ENCODE results near the gene CABP4.
"Not testable (repeated sequence)": the region's sequence is repeated elsewhere in the genome, so short reads cannot be mapped to it uniquely, and the experiment has no call there.

Gene CABP4

DNA sequence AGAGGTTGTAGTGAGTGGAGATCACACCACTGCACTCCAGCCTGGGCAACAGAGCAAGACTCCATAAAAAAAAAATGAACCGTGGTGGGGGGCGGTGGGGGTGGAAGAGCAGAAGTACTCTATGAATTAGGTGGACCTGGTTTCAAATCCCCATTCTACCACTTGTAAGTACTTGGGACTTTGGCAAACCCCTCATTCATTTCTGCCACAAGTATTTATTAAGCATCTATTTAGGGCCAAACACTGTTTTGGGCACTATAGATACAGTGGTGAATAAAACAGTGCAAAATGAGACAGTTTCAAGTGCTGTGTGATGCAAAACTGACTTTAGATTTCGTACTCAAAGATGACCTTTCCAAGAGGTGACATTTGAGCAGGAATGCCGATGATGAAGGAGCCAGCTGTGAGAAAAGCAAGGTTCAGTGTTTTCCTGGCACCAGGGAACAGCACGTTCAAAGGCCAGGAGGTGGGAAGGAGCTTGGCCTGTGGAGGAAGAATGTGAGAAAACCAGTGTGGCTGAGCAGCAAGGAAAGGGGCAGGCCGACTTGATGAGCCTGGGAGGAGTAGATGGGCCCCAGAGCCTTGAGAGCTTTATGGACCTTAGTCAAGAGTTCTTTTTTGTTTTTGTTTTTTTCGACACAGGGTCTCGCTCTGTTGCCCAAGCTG is 15.3 kb downstream of the CABP4 start:
- TF ChIP-seq ZFX (IDR thresholded peaks at IDR 0.05; ENCODE audit: borderline replicate concordance) (no peak), CTCF (IDR thresholded peaks at IDR 0.05) (no peak)
- no peak overlapping the region for H3K27ac ChIP-seq

GRCh38 chr11:67472882-67473281 is 17.7 kb downstream of the CABP4 start:
- TF ChIP-seq ZFX (IDR thresholded peaks at IDR 0.05; ENCODE audit: borderline replicate concordance) = no peak
- no peak for TF ChIP-seq CTCF (IDR thresholded peaks at IDR 0.05)
- no peak overlapping the region for H3K27ac ChIP-seq

GRCh38 chr11:67476692-67477091 is 21.5 kb downstream of the CABP4 start:
- not testable (repeated sequence) for H3K27ac ChIP-seq

- not testable (repeated sequence) for H3K27ac ChIP-seq
Observed at GRCh38 chr11:67477344-67478050, 22.3 kb downstream of the CABP4 start.

DNA sequence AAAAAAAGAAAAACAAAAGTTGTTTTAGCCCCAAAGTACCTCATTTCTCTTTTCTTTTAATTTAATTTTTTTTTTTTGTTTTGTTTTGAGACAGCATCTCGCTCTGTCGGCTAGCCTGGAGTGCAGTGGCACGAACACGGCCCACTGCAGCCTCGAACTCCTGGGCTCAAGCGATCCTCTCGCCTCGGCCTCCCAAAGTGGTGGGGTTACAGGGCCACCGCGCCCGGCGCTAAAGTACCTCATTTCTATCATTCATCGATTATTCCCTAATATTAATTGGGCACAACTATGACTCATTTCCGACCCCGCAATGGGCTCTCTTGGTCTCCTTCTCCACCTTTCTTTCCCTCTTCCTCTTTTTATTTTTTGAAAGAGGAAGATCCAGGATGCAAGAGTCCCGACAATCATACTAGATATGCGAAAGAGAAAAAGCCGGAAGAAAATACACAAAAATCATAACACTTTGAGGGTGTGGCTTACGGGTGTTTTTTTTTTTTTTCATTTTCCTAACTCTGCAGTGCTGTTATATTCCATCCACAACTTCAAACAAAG is 27.2 kb downstream of the CABP4 start:
- peak overlapping the region; percentile 71 for H3K27ac ChIP-seq
- no peak for TF ChIP-seq CTCF (IDR thresholded peaks at IDR 0.05)
- TF ChIP-seq ZFX (IDR thresholded peaks at IDR 0.05; ENCODE audit: borderline replicate concordance) = no peak

GRCh38 chr11:67482827-67483798 is 28.0 kb downstream of the CABP4 start, which contains the start of gene AIP:
TSS of gene AIP (plus strand) at chr11:67483026. CDS start at chr11:67483159, 133 bp downstream.
- H3K27ac ChIP-seq = peak within 1 kb of the TSS; percentile 71
- TF ChIP-seq ZFX (IDR thresholded peaks at IDR 0.05; ENCODE audit: borderline replicate concordance) = no peak
- no peak for TF ChIP-seq CTCF (IDR thresholded peaks at IDR 0.05)

DNA sequence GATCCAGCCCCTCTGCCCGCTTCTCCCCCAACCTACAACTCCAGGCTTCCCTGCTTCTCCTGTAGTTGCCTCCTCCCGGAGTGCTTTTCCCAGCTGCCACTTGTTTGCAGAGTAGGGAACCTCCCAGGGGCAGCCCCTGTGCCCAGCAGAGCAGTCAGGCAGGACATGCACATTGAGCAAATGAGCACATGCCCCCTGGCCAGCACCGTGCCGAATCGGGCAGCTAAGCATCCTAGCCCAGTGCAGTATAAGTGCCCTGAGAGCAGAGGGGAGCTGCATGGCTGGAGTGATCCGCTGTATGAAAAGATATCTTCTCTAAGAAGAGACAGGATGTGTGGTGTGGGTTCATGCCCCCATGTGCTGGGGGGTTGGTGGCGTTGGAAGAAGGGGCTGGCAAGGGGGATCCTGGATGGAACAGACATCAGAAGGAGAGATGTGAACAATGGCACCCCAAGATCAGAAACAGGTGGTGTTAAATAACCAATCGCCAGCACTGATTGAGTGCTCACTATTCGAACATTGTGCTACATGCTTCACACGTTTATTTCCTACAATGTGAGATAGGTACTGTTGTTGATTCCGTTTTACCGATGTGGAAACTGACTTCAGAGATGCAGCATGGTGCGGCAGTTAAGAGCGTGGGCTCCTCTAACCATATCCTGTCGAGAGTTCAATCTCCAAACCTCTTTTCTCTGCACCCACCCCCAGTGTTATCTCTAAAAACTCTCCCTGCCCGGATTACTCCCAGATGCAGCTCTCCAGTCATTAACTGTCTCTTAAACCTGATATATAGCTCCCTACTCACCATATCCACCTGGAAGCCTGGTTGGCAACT is 28.9 kb downstream of the CABP4 start:
- TF ChIP-seq CTCF (IDR thresholded peaks at IDR 0.05) = no peak
- TF ChIP-seq ZFX (IDR thresholded peaks at IDR 0.05; ENCODE audit: borderline replicate concordance) = no peak
- H3K27ac ChIP-seq = no peak overlapping the region; the same call in 1 of the 2 replicates
